Stimulated activated memory B cell treated with anti-CD40 and anti-IgM and Interleukin-4, amounts not matched to agents 10 μg/mL and 1 μg/mL and 100 μg/mL, for 72 hours (primary cell): Measurements from ENCODE around the gene DUOX2.
A peak's percentile ranks its signal among the peaks of the same experiment; 100 is the strongest.

Source experiments
- ATAC-seq: fragments of 150-1000 bp; cut with Tn5 transposase; 2 replicates; pipeline ENCODE4 v1.10.0; 2021
- H3K27ac Mint-ChIP-seq: one replicate; pipeline ENCODE4 v1.8.0; 2022; ENCODE audit warnings: mild to moderate bottlenecking, mixed read lengths
- H3K27me3 Mint-ChIP-seq: one replicate; pipeline ENCODE4 v1.8.0; 2022; ENCODE audit warnings: mixed read lengths
- H3K36me3 Mint-ChIP-seq: one replicate; pipeline ENCODE4 v1.8.0; 2022; ENCODE audit warnings: mixed read lengths
- H3K4me1 Mint-ChIP-seq: one replicate; pipeline ENCODE4 v1.8.0; 2022; ENCODE audit warnings: mixed read lengths
- H3K4me3 Mint-ChIP-seq: one replicate; pipeline ENCODE4 v1.8.0; 2022; ENCODE audit warnings: mild to moderate bottlenecking, moderate library complexity, mixed read lengths
- H3K9me3 Mint-ChIP-seq: one replicate; pipeline ENCODE4 v1.8.0; 2022; ENCODE audit warnings: mixed read lengths

Gene DUOX2

GRCh38 chr15:45131510-45131909, 17.5 kb upstream of the DUOX2 start:
- Mint-ChIP-seq H3K4me3 (no peak overlapping the region), H3K4me1 (peaks cover 22% of the 10 kb centered on the region), H3K36me3 (no peaks in the 10 kb centered on the region), H3K27ac (no peak overlapping the region), H3K27me3 (peaks cover 77% of the 10 kb centered on the region), H3K9me3 (no peaks in the 10 kb centered on the region)
- no peak for ATAC-seq

GRCh38 chr15:45130291-45131000, 16.5 kb upstream of the DUOX2 start:
- peaks cover 17% of the 10 kb centered on the region for H3K4me1 Mint-ChIP-seq
- peak overlapping the region; percentile 27 for H3K4me3 Mint-ChIP-seq
- no peak overlapping the region for H3K27ac Mint-ChIP-seq
- H3K36me3 Mint-ChIP-seq, result no peaks in the 10 kb centered on the region
- peaks cover 79% of the 10 kb centered on the region for H3K27me3 Mint-ChIP-seq
- H3K9me3 Mint-ChIP-seq, result no peaks in the 10 kb centered on the region
- ATAC-seq, result no peak

- Mint-ChIP-seq H3K36me3 (no peaks in the 10 kb centered on the region), H3K27ac (no peak within 1 kb of the TSS), H3K9me3 (no peaks in the 10 kb centered on the region), H3K4me1 (peaks cover 14% of the 10 kb centered on the region), H3K27me3 (peaks cover 82% of the 10 kb centered on the region), H3K4me3 (peak within 1 kb of the TSS; percentile 27)
- ATAC-seq, result peak; percentile 32
Measured at GRCh38 chr15:45129651-45130129, 15.7 kb upstream of the DUOX2 start, which contains the start of the genes DUOX1 and DUOXA1. Gene DUOX1 (plus strand): TSS chr15:45129994. CDS start chr15:45131967, 1,973 bp downstream. Gene DUOXA1 (minus strand): TSS chr15:45129879. CDS start chr15:45123014, 6,865 bp downstream.

GRCh38 chr15:45128971-45129639, 15.1 kb upstream of the DUOX2 start:
- H3K4me1 Mint-ChIP-seq, result peaks cover 8% of the 10 kb centered on the region
- no peak for ATAC-seq
- no peak overlapping the region for H3K27ac Mint-ChIP-seq
- H3K9me3 Mint-ChIP-seq, result no peaks in the 10 kb centered on the region
- peaks cover 77% of the 10 kb centered on the region for H3K27me3 Mint-ChIP-seq
- H3K4me3 Mint-ChIP-seq, result no peak overlapping the region
- no peaks in the 10 kb centered on the region for H3K36me3 Mint-ChIP-seq

- Mint-ChIP-seq H3K27me3 (peaks cover 60% of the 10 kb centered on the region), H3K9me3 (no peaks in the 10 kb centered on the region), H3K36me3 (no peaks in the 10 kb centered on the region), H3K4me1 (peaks cover 7% of the 10 kb centered on the region), H3K27ac (no peak overlapping the region), H3K4me3 (no peak overlapping the region)
- no peak for ATAC-seq
Measured at GRCh38 chr15:45126535-45127158, 12.7 kb upstream of the DUOX2 start.

- H3K36me3 Mint-ChIP-seq, result no peaks in the 10 kb centered on the region
- no peak overlapping the region for H3K4me3 Mint-ChIP-seq
- peaks cover 1% of the 10 kb centered on the region for H3K4me1 Mint-ChIP-seq
- ATAC-seq, result no peak
- H3K27me3 Mint-ChIP-seq, result peaks cover 64% of the 10 kb centered on the region
- H3K27ac Mint-ChIP-seq, result no peak overlapping the region
- no peaks in the 10 kb centered on the region for H3K9me3 Mint-ChIP-seq
Measured at GRCh38 chr15:45123397-45123796, 9.4 kb upstream of the DUOX2 start.

- Mint-ChIP-seq H3K9me3 (no peaks in the 10 kb centered on the region), H3K4me1 (peaks cover 8% of the 10 kb centered on the region), H3K36me3 (no peaks in the 10 kb centered on the region), H3K27me3 (peaks cover 64% of the 10 kb centered on the region), H3K4me3 (no peak overlapping the region), H3K27ac (no peak overlapping the region)
- no peak for ATAC-seq
Measured at GRCh38 chr15:45122719-45123118, 8.7 kb upstream of the DUOX2 start.

GRCh38 chr15:45121706-45122417, 7.9 kb upstream of the DUOX2 start:
- Mint-ChIP-seq H3K27me3 (peaks cover 70% of the 10 kb centered on the region), H3K4me3 (no peak overlapping the region), H3K36me3 (no peaks in the 10 kb centered on the region), H3K4me1 (peaks cover 16% of the 10 kb centered on the region), H3K9me3 (no peaks in the 10 kb centered on the region), H3K27ac (no peak overlapping the region)
- ATAC-seq, result no peak

GRCh38 chr15:45121020-45121419, 7.0 kb upstream of the DUOX2 start:
- Mint-ChIP-seq H3K9me3 (no peaks in the 10 kb centered on the region), H3K36me3 (no peaks in the 10 kb centered on the region), H3K4me1 (peaks cover 23% of the 10 kb centered on the region), H3K27ac (no peak overlapping the region), H3K27me3 (peaks cover 70% of the 10 kb centered on the region), H3K4me3 (no peak overlapping the region)
- no peak for ATAC-seq

GRCh38 chr15:45120081-45120972, 6.4 kb upstream of the DUOX2 start:
- ATAC-seq, result no peak
- no peaks in the 10 kb centered on the region for H3K36me3 Mint-ChIP-seq
- no peak overlapping the region for H3K4me3 Mint-ChIP-seq
- peaks cover 23% of the 10 kb centered on the region for H3K4me1 Mint-ChIP-seq
- H3K9me3 Mint-ChIP-seq, result no peaks in the 10 kb centered on the region
- H3K27me3 Mint-ChIP-seq, result peaks cover 70% of the 10 kb centered on the region
- no peak overlapping the region for H3K27ac Mint-ChIP-seq

GRCh38 chr15:45118996-45119395, 5.0 kb upstream of the DUOX2 start:
- Mint-ChIP-seq H3K4me1 (peaks cover 32% of the 10 kb centered on the region), H3K27ac (no peak overlapping the region), H3K27me3 (peaks cover 76% of the 10 kb centered on the region), H3K36me3 (no peaks in the 10 kb centered on the region), H3K4me3 (no peak overlapping the region), H3K9me3 (no peaks in the 10 kb centered on the region)
- ATAC-seq, result no peak

- Mint-ChIP-seq H3K4me3 (peak overlapping the region; percentile 68), H3K36me3 (no peaks in the 10 kb centered on the region), H3K27me3 (peaks cover 85% of the 10 kb centered on the region), H3K4me1 (peaks cover 40% of the 10 kb centered on the region), H3K27ac (no peak overlapping the region), H3K9me3 (no peaks in the 10 kb centered on the region)
- ATAC-seq, result peak; percentile 93
Measured at GRCh38 chr15:45118131-45118588, 4.2 kb upstream of the DUOX2 start.

GRCh38 chr15:45117308-45118130, 3.5 kb upstream of the DUOX2 start:
- no peaks in the 10 kb centered on the region for H3K36me3 Mint-ChIP-seq
- peaks cover 47% of the 10 kb centered on the region for H3K4me1 Mint-ChIP-seq
- H3K4me3 Mint-ChIP-seq, result peak overlapping the region; percentile 68
- no peak overlapping the region for H3K27ac Mint-ChIP-seq
- no peaks in the 10 kb centered on the region for H3K9me3 Mint-ChIP-seq
- peak; percentile 1 for ATAC-seq
- H3K27me3 Mint-ChIP-seq, result peaks cover 91% of the 10 kb centered on the region
